ENCODE data around the gene E2F1.

DNA sequence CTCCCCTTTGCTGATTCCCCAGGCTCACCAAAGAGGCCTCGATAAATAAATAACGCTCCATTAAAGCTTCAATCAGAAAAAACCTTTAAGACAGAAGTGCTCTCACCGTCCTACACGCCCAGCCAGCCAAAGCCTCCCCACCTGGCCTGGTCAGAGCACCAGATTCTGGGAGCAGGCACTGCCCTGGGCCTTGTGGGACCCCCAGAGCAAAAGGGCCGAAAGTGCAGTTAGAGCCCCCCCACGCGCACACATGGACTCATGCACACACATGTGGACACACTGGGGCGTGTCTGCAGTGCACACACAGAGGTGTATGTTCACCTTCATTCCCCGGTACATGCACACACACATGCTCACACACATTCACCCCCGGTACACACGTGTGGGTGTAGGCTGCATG lies 10.1 kb downstream of the E2F1 start:
- TF ChIP-seq ZNF274 (IDR thresholded peaks at IDR 0.05; ENCODE audit: low read depth, low read length) = no peak
- TF ChIP-seq SUZ12 (IDR thresholded peaks at IDR 0.05; ENCODE audit: extremely low read depth, insufficient read depth, insufficient read length) = no peak
